Suppressor macrophage (primary cell): ENCODE results near the gene PGRMC1.
"Not testable (repeated sequence)": the region's sequence is repeated elsewhere in the genome, so short reads cannot be mapped to it uniquely, and the experiment has no call there.

Experiments used
- DNase-seq, 4 experiments: peaks; one replicate each; pipeline ENCODE4 v3.0.0-alpha.2; 2020 to 2022
- total RNA-seq, 17 experiments: gene quantifications; one replicate each; lab custom pipeline; 2026; ENCODE audit warnings: mixed read lengths in 6 of 17, inconsistent platforms in 3 of 17; lab: John Stamatoyannopoulos, UW

PGRMC1 gene
- total RNA-seq = 25.6 to 77.7 (median 52.1) reads per million in 17 experiments

GRCh38 chrX:119235872-119236622 is at the start of gene PGRMC1:
Gene PGRMC1 (plus strand): TSS chrX:119236285. CDS start chrX:119236364, 79 bp downstream.
- DNase-seq = peak; percentile 81 to 92 (median 88)

- no peak for DNase-seq
Measured at GRCh38 chrX:119186763-119187162, 49.3 kb upstream of the PGRMC1 start.

GRCh38 chrX:119187298-119187697 is 48.8 kb upstream of the PGRMC1 start:
- DNase-seq = no peak

- no peak for DNase-seq
Measured at GRCh38 chrX:119189115-119189514, 47.0 kb upstream of the PGRMC1 start.

GRCh38 chrX:119189595-119189994 is 46.5 kb upstream of the PGRMC1 start:
- no peak for DNase-seq

- no peak for DNase-seq
Measured at GRCh38 chrX:119190091-119190681, 45.9 kb upstream of the PGRMC1 start.

GRCh38 chrX:119190831-119191230 is 45.3 kb upstream of the PGRMC1 start:
- no peak for DNase-seq

GRCh38 chrX:119194621-119195020 is 41.5 kb upstream of the PGRMC1 start:
- peak in 3 of 4 experiments; percentile 6 to 12 (median 10) for DNase-seq

- no peak for DNase-seq
Measured at GRCh38 chrX:119201570-119201969, 34.5 kb upstream of the PGRMC1 start.

- no peak for DNase-seq
Measured at GRCh38 chrX:119206203-119206602, 29.9 kb upstream of the PGRMC1 start.

- DNase-seq = not testable (repeated sequence)
Measured at GRCh38 chrX:119207483-119207882, 28.6 kb upstream of the PGRMC1 start.

- DNase-seq = no peak
Measured at GRCh38 chrX:119208401-119209057, 27.6 kb upstream of the PGRMC1 start.

- DNase-seq = not testable (repeated sequence)
Measured at GRCh38 chrX:119210931-119211648, 25.0 kb upstream of the PGRMC1 start.

- DNase-seq = no peak
Measured at GRCh38 chrX:119211649-119212014, 24.5 kb upstream of the PGRMC1 start.

- DNase-seq = peak in 2 of 4 experiments; percentile 19 to 36
Measured at GRCh38 chrX:119218198-119218597, 17.9 kb upstream of the PGRMC1 start.

GRCh38 chrX:119222932-119223331 is 13.2 kb upstream of the PGRMC1 start:
- no peak for DNase-seq

- no peak for DNase-seq
Measured at GRCh38 chrX:119223783-119224182, 12.3 kb upstream of the PGRMC1 start.

- peak in 2 of 4 experiments; percentile 5 to 10 for DNase-seq
Measured at GRCh38 chrX:119226446-119226845, 9.6 kb upstream of the PGRMC1 start.

- DNase-seq = no peak
Measured at GRCh38 chrX:119228512-119229252, 7.4 kb upstream of the PGRMC1 start.

- DNase-seq = no peak
Measured at GRCh38 chrX:119229253-119229615, 6.9 kb upstream of the PGRMC1 start.

GRCh38 chrX:119230850-119231249 is 5.2 kb upstream of the PGRMC1 start:
- DNase-seq = no peak

GRCh38 chrX:119231936-119232445 is 4.1 kb upstream of the PGRMC1 start:
- no peak for DNase-seq
